NCI-H2227 treated with DMSO at 0.1 percent for 48 hours (cell line): ENCODE results near the gene ATP8B3.
A peak's percentile ranks its signal among the peaks of the same experiment; 100 is the strongest.
"Not testable (repeated sequence)": the region's sequence is repeated elsewhere in the genome, so short reads cannot be mapped to it uniquely, and the experiment has no call there.

ENCODE experiments used
- DNase-seq: peaks from one replicate; lab custom pipeline; 2025; lab: John Stamatoyannopoulos, UW

The ATP8B3 gene

GRCh38 chr19:1814833-1815604 is 2.9 kb upstream of the ATP8B3 start:
- no peak for DNase-seq

DNA sequence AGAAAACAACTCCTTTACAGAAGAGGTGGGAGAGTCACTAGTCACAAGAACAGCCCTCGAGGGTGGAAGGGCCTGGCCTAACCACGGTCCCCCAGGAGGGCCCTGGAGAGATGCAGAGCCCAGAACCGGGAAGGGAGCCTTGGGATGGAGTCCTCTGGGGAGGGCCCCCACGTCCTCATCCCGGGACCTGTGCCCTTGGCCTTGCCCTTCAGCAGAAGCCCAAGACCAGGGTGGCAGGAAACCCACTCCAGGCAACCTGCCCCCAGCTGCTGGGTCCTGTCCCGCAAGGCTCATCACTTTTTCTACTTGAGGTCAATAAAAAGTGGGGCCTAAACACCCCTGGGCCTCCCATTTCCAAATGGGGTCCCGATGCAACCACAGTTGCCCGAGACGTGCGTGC is 2.3 kb upstream of the ATP8B3 start:
- DNase-seq: no peak

- DNase-seq: no peak
Measured at GRCh38 chr19:1813192-1814182, 1.4 kb upstream of the ATP8B3 start.

GRCh38 chr19:1812426-1813191 is 533 bp upstream of the ATP8B3 start:
- peak; percentile 73 for DNase-seq

- DNase-seq: no peak
Measured at GRCh38 chr19:1811472-1811894, 593 bp downstream of the ATP8B3 start.

GRCh38 chr19:1810439-1811160 is 1.5 kb downstream of the ATP8B3 start:
- no peak for DNase-seq

- DNase-seq: no peak
Measured at GRCh38 chr19:1809678-1810077, 2.4 kb downstream of the ATP8B3 start.

GRCh38 chr19:1808395-1808731 is 3.7 kb downstream of the ATP8B3 start:
- DNase-seq: no peak

- no peak for DNase-seq
Measured at GRCh38 chr19:1807695-1808394, 4.2 kb downstream of the ATP8B3 start.

DNA sequence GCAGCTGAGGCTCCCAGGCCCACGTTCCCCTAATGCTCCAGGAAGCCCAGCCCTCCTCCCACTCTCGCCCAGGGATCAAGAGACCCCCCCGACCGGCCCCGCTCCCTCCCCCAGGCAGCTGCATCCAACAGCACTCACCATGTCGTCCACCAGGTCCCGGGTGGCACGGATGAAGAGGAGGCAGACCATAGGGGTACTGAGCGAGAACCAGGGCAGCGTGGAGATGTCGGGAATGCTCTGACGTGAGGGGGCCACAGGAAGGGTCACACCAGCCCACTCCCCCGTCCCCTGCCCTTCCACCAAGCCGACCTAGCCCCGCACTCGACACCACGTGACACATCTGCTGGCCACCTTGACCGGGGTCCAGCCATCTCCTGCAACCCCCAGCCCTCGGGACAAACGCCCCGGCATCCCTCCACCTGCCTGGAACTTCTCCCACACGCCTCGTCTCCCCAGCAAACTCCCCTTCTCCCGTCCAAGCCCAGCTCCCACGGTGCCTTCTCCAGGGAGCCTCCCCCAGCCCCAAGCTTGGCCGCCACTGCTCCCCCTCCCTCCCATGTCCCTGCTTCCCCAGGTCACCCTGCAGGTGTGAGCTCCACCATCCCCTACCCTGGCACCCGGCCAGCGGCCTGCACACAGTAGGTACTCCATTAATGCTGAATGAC is 4.9 kb downstream of the ATP8B3 start:
- DNase-seq: no peak

GRCh38 chr19:1806184-1807029 is 5.7 kb downstream of the ATP8B3 start:
- DNase-seq: no peak

GRCh38 chr19:1805401-1806183 is 6.5 kb downstream of the ATP8B3 start:
- DNase-seq: no peak

- DNase-seq: no peak
Measured at GRCh38 chr19:1804858-1805257, 7.2 kb downstream of the ATP8B3 start.

DNA sequence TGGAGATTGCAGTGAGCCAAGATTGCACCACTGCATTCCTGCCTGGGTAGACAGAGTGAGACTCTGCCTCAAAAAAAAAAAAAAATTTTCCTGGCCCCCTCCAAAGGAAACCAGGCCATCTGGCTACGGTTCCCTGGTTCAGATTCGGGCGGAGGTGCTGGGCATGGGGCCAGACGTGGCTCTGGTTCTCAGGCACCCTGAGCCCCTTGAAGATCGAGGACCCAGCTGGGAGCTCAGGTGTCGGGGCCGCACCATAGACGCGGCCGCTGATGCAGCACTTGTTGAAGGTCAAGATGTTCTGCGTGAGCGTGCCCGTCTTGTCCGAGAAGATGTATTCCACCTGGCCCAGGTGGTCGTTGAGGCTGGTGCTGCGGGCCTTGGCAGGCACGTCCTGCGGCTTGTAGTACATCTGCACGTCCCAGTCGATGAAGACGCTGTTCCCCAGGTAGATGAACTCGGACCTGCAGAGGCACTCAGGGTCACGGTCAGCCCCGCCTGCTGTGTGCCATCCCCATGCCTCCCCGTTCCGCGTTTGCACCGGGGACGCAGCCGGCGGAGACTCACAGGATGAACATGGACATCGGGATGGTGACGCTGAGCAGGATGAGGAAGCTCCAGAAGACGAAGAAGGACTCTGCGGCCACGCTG is 12.3 kb downstream of the ATP8B3 start:
- no peak for DNase-seq

DNA sequence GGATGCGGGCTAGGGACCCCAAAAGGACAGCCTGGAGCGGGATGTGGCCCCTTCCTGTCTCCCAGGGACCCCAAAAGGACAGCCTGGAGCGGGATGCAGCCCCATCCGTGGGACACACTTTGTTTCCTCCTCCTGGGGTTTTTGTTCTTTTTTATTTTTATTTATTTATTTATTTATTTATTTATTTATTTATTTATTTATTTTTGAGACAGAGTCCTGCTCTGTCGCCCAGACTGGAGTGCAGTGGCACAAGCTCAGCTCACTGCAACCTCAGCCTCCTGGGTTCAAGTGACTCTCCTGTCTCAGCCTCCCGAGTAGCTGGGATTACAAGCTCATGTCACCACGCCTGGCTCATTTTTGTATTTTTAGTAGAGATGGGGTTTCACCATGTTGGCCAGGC is 14.8 kb downstream of the ATP8B3 start:
- DNase-seq: not testable (repeated sequence)

GRCh38 chr19:1796395-1797142 is 15.5 kb downstream of the ATP8B3 start:
- no peak for DNase-seq

DNA sequence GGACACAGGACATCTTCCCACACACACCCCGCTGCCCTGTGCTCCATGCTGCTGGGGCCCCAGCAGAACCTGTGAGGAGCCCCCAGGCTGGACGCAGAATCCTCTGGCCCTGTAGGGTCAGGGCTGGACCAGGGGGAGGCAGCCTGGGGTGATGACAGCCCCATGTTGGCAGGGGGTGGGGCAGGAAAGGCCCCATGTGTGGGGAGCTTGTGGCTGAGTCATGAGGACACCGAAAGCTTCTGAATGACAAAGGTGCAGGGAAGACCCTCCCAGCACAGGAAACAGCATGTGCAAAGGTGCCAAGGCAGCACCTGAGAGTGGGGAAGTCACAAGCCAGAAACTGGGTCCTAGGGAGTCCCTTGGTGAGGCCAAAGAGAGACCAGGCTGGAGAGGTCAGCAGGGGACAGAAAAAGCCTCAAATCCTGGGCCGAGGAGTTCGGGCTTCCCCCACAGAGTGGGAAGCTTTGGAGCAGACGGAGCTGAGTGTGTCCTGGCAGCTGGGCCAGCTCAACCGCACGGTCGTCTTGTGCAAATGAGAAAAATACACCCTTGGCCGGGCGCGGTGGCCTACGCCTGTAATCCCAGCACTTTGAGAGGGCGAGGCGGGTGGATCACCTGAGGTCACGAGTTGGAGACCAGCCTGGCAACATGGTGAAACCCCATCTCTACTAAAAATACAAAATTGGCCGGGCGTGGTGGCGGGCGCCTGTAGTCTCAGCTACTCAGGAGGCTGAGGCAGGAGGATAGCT is 17.5 kb downstream of the ATP8B3 start:
- no peak for DNase-seq
